GM21515 (cell line): ENCODE measurements around the gene DAAM1.

Source experiments
- ATAC-seq: cut with Tn5 transposase; IDR thresholded peaks from one replicate; pipeline ENCODE4 v1.9.1; 2021; ENCODE audit not compliant: unreplicated experiment

Gene DAAM1

DNA sequence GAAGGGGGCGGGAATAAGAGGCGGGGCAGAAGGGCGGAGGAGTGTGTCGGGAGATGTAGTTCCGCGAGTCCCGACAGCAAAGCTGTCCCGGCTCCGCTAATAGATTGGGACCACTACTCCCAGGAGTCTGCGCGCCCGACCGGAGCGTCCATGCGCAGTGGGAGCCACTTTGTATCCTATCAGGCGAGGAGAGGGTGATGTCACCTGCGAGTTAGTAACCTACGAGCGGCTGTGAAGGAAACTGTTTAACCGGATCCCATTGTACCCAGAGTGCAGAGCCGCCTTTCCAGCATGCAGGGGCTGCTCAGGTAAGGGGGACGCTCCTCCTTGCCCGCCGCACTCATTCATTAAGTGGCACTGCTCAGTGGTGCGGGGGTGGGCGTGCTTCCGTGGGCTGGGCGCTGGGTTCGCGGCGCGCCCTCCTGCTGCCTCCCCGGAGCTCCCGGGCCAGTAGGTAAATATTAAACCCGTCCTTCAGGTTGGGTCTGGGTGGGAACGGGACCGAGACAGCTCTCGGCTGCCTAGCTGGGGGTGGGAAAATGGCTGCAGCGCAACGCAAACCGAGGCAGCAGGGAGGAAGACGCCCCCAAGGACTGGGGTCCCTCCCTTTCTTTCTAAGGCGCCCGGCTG is at the start of gene DAAM1:
DAAM1 (plus strand) TSS at position 207 of the 630 bp plus-strand sequence. CDS start 74,811 bp downstream, outside the sequence.
- ATAC-seq = peak; percentile 89

DNA sequence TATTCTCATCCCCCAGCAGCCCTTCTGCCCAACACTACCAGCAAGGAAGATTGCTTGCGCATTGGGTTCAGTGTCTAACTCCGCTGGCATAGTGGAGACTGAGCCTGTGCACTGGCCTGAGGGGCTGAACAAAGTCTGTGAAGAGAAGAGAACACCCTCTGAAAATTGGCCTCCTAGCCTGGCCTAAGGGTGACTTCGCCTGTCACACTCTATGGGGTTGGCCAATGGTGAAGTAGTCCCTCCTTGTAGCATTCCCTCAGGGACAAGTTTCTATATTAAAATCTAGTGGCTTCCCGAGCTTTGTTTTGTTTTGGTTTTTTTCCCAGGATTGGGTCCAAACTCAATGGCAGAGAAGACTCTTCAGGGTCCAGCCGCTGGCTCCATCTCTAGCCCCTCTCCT is 49.1 kb upstream of the DAAM1 start:
- no peak for ATAC-seq

GRCh38 chr14:59140106-59140843 is 48.2 kb upstream of the DAAM1 start:
- no peak for ATAC-seq

DNA sequence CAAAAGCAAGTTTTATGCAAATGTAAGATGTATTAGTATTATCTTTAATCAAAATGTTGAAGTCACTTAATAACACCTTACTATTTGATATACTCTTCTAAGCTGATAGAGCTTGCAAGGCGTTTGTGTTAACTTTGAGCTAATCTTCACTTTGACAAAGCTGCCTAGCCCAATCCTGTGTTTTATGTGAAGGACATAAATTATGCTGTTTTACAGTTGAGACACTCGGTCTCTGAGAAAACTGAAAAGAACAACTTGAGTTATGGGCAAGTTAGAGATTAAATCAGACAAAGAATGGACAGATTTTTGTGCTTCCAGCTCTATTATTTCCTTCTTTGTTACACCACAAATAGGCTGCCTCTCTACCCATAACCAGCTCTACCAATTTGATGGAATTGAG is 42.0 kb upstream of the DAAM1 start:
- ATAC-seq = no peak

- ATAC-seq = no peak
These were observed 41.5 kb upstream of the DAAM1 start for GRCh38 chr14:59147007-59147406.

DNA sequence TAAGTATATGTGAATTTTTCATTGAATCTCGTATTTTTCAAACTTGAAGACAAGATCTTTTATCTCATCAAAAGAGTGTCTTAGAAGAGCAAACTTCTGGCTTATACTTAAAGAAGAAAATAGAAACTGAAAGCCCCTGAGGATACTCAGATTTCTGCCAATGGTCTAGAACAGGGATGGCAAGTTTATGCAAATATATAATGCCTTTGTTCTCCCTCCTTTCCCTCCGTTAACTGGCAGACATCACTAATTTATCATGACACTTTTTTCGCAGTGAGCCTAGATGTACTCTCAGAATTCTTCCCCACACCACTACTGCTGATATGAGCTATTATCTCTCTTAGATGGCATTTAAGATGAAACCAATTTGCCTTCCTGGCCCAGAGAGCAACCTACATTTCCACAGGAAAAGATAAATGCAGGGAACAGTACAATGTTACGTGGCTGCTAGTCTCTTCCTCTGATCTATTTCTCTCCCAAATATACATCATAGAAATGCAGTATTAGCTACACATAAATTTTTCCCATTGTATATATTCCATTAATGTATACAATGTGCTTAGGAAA is 40.0 kb upstream of the DAAM1 start:
- peak; percentile 62 for ATAC-seq

GRCh38 chr14:59150990-59151389 is 37.5 kb upstream of the DAAM1 start:
- ATAC-seq = peak; percentile 80

DNA sequence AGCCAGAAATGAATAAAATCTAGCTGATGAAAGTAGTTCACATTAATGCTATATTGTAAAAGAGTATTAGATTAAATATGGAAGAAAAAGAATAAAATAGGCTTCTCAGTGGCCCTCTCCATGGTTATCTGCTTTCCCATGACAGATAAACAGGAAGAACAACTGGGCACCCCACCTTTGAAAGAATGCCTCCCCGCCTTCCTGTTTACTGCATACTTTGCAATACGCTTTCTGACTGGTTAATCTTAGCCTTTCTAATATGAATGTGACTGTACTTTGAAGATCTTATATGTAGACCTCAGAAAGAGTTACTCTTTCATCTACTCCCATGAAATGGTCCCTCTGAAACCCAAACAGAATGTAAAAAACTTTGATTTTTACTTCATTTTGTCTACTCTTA is 34.1 kb upstream of the DAAM1 start:
- ATAC-seq = no peak

DNA sequence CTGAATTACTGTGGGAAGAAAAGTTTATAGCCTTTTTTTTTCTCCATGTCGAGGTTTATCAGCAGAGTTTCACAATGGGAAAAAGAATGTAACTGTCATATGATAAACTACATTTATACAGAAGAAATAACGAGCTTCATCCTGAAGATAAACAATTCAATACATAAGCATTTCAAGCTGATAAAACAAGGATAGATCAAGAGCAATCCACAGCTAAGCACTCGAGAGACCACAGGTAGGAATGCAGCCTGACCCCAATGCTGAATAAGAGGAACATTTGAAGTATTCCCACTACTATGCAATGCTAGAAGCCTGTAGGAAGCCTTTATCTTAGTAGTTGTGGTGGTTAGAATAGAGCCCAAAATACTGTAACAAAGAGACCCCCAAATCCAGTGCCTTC is 32.6 kb upstream of the DAAM1 start:
- no peak for ATAC-seq

GRCh38 chr14:59159169-59159568 is 29.3 kb upstream of the DAAM1 start:
- no peak for ATAC-seq

DNA sequence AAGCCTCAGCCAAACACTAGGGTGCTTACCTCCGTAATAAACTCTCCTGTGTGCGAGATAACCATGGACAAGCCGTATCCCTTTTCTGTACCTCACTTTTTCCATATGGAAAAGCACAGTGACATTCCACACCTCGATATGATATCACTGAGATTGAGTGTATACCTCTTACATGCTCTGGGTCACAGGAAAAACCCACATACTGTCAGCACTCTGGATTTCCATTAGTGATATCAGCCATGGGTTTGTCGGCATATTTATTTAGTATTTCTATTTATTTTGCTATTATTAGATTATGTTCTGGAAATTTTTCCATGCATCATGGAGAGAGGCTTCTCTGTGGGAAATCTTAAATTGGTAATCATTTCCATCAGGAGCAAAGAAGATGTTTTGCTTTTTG is 28.0 kb upstream of the DAAM1 start:
- no peak for ATAC-seq

GRCh38 chr14:59161561-59162175 is 26.8 kb upstream of the DAAM1 start:
- peak; percentile 48 for ATAC-seq

DNA sequence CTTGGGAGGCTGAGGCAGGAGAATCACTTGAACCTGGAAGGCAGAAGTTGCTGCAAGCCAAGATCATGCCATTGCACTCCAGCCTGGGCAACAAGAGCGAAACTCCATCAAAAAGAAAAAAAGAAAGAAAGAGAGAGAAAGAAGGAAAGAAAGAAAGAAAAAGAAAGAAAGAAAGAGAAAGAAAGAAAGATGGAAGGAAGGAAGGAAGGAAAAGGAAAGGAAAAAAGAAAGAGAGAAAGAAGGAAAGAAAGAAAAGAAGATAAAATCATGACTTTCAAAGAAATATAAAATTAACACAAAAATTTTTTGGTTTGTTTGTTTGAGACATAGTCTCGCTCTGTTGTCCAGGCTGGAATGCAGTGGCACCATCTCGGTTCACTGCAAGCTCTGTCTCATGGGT is 22.2 kb upstream of the DAAM1 start:
- ATAC-seq = no peak

DNA sequence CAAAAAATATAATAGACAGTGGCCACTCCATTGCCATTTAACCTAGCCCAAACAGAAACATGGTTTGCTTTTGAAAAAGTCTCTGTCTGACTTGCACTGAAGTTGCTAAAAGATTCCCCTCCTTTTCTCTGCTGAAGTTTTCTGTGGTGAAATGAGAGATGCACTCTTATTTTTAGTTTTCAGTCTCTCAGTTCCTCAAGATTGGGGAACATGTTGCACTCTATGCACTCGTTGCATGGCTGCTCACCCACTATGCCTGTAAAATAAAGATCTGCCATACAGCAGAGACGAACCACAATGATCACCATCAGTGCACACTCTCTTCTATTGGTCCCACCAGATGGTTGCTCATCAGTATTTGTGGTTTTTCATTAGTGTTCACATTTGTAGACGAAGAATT is 13.1 kb upstream of the DAAM1 start:
- peak; percentile 97 for ATAC-seq

DNA sequence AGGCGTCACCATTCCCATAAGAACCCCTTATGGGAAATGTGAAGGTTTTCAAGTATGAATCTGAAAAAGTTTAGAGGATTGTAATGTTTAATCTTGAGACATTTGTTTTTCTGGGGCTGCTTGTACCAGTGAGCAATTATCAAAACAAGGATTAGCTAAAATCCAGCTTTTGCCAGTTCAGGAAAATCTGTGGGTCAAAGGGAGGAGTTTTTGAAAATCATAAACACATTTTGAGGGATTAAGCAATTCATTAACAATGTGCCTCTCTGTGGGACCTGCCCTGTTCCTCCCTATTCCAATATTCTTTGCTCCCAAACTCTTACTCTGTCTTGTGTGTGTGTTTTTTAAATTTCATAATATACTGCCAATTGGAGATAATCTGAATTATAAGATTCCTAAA is 11.7 kb upstream of the DAAM1 start:
- no peak for ATAC-seq

GRCh38 chr14:59177262-59177661 is 11.2 kb upstream of the DAAM1 start:
- ATAC-seq = no peak

DNA sequence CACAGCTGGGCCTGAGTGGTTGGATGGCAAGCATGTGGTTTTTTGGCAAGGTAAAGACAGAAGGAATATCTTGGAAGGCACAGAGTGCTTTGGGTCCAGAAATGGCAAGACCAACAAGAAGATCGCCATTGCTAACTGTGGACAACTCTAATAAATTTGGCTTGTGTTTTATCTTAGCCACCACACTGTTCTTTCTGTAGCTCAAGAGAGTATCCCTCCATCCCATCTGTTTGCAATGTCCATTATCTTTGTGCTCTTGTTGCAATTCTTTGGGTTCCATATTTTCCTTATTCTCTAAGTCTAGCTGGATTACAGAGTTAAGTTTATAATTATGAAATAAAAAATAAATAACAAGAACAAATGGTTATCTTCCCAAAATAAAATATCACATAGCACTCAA is 6.7 kb upstream of the DAAM1 start:
- ATAC-seq = no peak

- ATAC-seq = no peak
These were observed 5.8 kb upstream of the DAAM1 start for GRCh38 chr14:59182641-59183040.

- ATAC-seq = no peak
These were observed 5.3 kb upstream of the DAAM1 start for GRCh38 chr14:59183150-59183549.

DNA sequence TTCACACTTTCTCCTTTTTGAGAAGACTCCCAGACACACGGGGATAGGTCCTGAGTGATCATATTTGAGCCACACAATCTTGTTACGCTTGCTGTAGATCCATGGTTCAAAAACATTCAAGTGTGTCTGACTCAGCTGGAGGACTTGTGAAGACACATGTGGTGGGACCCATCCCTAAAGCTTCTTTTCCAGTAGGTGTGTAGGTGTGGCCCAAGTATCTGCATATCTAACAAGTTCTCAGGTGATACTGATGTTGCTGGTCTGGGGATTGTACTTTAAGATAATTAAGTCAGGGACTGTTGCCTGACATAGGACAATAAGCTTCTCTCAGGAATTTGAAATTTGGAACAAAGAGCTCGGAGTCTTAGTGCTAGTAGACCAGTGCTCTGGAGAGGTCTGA is 4.1 kb upstream of the DAAM1 start:
- no peak for ATAC-seq

- ATAC-seq = no peak
These were observed 2.8 kb upstream of the DAAM1 start for GRCh38 chr14:59185676-59186075.

DNA sequence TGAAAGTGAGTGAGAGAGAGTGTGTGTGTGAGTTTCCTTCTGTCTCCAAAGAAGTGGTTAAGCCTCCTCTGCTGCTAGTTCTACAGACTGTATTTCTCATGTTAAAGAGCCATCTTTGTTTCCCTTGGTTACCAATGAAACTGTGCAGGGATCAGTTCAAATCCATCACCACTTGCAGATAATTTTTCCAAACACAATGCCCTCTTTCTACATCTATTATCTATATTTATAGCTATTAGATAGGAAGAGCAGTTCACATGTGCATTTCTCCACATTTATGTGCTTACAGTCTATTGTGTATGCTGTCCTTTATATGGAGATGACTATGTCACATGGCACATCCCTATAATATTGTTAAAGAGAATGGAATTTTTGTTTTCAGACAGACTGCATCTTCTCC is 2.2 kb upstream of the DAAM1 start:
- no peak for ATAC-seq
